DOHH2 (cell line): ENCODE results near the gene HK3.

Experiments
- CTCF ChIP-seq: fragments of 200-600 bp; sonication (generic); IDR thresholded peaks from one replicate; pipeline ENCODE4 v1.5.1; 2014; ENCODE audit warnings: antibody characterized with exemption, mild to moderate bottlenecking, low read depth, low read length; ENCODE audit not compliant: poor library complexity, severe bottlenecking
- EZH2phosphoT487 ChIP-seq: fragments of 200-600 bp; sonication (generic); IDR thresholded peaks from 2 replicates; pipeline ENCODE4 v1.6.1; 2017; ENCODE audit warnings: borderline replicate concordance, mild to moderate bottlenecking, antibody characterized with exemption, low read length, moderate library complexity, mixed read lengths

DNA sequence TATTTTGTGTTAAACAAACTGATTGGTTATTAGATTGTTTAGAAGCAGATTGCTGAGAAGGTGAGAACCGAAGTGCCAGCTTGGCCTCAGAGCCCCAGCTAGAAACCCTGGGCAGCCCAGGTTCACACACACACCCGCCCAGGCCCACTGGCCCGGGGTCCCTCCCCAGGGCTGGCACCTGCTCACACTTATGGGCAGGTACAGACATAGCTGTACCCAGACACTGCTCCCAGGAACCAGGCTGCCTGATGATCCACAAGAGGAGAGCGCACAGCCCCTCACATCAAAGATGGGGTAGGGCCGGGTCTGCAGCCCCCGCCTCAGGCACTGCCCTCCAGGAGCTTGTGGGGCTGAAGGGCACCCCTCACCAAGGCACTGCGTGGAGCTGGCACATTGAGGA lies 33.2 kb downstream of the HK3 start:
- TF ChIP-seq EZH2phosphoT487 (no peak), CTCF (no peak)
